Measurements from ENCODE around the gene SMIM23.

Gene SMIM23

DNA sequence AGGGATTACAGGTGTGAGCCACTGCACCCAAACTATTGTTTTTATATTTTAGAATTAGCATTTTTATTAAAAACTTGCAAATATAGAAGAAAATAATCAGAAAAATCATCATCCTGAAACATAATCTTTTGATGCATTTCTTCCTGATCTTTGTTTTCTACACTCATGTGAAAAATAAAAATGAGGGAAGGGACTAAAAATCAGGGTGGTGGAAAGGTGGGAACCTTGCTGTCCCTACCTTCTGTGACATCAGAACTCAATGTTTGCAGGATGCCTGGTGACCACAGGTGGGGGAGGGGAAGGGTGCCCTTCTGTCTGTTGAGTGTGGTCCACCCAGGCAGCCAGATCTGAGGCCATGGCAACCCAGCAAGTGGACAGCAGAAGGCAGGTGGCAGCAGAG is at the start of gene SMIM23:
SMIM23 (plus strand) TSS at position 301 of the 400 bp plus-strand sequence; CDS start at position 356, 55 bp downstream.
- no peak for DNase-seq

DNA sequence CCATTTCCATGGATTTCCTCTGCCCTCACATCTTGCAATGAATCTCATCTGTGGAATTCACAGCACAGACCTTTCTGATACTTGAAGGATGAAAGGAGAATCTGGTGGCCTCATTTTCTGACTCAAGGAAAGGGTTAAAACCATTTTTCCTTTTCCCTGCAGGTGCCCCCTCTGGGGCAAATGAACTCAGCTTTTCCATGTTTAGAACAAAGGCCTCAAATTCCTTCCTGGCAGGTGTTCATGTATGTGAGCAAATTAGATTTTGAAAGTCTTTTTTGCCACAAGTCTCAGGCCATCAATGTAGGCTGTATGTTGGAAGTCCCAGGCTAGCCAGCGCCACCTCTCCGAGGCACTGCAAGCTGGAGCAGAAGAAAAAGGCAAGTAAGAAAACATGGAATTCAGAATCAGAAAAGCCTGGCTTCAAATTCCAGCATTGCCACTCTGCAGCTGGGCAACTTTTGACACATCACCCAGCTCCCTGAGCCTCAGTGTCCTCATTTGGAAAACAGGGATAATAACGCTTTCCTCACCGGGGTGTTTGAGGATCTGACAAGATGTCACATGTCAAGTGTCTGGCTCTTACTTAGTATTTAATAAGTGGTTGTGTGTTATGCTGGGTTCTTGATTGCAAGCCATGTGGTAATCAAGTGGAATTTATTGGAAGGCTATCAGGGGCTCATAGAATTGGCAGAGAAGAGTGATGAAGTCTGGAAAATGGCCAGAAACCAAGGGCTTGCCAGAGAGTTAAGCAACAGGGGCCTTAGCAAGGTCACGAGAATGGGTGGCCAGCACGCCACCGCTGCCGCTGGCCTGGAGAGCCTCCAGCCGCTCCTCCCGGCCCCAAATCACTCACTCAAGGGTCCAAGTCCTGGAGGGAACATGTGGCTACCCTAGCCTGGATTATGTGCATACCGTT is 48.4 kb upstream of the SMIM23 start:
- no peak for DNase-seq

DNA sequence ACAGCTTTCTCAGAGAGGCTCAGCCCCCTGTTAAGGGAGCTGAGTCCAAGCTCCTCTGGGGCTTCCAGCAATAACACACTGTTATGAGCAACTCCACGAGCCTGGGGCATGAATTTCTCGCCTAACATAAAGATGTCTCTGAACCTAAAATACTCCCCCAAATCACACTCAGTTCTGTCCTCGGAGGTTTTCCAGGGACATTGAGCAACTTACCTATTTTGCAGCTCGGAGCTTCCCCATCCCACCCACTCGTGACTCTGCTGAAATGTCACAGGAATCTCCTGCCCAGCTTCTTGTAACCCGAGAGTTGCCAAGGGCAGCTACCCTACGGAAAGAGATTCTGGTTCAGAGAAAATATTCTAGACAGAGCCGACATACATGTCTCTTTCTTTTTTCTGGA is 47.1 kb upstream of the SMIM23 start:
- no peak for DNase-seq

DNA sequence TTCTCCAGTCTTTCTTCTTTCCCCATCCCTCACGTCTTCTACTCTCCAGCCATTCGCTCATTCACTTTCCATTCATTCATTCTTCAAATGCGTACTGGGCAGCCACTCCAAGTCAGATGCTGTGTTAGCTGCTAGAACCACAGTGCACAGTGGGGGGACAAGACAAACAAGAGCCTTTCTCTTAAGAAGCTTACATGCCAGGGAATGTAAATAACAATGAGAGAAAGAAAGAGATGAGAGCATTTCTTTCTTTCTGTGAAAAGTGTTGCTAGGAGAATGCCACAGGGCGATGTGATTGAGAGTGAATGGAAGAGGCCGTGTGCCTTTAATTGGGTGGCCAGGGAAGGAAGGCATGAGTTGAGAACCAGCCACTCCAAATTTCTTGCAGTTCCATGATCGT is 46.3 kb upstream of the SMIM23 start:
- no peak for DNase-seq

DNA sequence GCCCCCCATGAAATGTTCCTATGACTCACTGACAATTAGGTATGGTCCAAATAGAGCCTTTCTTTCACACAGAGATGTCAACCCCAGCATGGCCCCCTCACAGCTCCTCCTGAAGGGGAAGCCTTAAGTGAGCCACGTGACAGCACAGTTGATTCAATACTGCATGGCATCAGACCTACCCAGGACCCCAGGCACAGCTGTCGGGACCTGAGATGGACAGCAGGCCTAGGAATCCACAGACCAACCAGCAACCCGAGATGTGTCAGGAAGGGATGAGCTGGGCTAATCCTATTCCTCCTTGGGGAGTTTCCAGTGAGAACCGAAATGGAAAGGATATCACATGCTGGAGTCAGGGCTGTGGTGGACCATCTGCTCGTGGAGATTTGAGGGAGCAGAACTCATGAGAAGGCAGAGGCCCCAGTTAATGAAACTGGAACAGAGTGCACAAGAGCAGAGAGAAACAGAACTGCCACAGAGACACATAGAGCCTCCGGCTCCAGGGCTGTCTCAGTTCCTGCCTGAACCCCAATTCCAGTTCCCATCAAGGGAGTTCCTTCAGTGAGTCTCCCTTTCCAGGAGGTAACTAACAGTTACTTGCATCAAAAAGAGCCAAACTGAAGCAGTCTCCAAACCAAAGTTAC is 42.1 kb upstream of the SMIM23 start:
- no peak for DNase-seq

DNA sequence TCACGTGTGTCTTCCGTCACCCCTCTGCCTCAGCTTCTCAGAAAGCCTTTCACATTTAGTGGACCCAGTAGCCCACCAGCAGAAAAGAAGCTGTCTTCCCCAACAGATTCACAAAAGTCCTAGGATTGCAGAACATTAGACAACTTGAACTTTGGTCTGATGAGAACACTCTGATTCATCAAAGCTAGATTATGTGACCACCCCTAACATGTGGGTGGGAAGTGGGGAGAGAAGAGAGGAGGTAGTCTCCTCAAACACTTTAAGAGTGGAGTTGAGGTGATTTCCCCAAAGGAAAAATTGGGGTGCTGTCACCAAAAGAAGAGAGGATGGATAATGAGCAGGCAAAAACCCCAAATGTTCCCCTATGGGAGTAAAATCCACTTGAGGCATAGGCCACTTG is 41.4 kb upstream of the SMIM23 start:
- DNase-seq: no peak

DNA sequence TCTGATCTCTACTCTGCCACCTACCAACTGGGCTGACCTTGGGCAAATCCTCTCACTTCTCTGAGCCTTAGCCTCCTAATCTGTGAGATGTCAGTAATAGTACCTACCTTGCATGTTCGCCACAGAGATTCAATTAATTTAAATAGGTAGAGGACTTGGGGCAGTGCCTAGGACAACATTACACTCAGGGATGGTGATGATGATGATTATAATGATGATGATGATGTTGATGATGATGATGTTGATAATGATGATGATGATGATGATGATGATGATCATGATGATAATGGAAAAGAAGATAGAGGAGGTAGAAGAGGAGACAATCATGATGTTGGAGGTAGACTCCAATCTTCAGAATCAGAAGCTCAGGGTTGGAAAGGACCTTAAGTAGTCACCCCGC is 40.7 kb upstream of the SMIM23 start:
- DNase-seq: no peak

DNA sequence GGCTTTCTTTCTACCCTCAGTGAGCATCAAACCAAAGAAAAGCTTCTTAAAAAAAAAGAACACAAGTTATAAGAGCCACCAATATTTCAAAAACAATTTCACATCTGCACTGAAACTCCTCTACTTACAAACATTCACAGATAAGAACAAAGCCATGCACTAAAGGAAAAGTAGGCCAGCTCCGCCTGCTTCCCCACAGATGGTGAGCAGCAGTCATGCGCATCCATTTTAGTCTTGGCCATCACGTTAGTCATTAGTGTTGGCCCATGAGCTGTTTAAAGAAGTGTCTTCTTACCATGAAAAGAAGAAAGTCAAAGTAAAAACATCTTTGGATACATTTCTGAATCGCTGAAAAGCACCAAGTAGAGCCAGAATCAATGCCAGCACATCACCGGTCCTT is 40.0 kb upstream of the SMIM23 start:
- DNase-seq: no peak

DNA sequence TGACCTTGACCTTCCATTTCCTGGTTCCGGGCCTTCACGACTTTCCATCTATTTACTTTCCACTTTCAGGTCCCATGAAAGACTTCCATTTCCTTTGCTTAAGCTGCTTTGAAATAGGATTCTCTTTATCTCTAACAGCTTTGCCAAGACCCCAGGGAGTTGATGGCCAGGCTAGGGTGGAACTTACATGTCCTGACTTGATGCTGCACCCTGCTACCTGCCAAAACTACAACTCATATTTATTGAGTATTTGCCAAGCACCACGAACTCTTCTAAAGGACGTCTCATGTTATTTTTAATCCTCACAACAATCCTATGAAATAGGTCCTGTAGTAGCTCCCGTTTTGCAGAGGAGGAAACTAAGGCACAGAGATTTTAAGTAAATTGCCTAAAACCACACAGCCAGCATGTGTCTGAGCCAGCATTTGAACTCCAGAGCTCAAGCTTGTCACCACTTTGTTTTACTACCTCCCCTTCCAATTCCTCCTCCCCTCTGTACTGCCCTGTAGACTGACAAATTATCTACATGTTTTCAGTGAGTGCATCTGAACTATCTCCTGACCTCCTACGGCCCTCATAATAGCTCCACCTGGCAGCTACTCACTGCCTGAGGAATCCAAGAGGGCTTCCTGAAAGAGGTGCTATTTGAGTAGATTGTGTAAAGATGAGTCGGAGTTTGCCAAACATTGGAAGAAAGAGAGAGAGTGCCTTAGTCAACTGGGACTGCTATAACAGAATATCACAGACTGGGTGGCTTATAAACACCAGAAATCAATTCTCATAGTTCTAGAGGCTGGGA is 38.4 kb upstream of the SMIM23 start:
- no peak for DNase-seq

DNA sequence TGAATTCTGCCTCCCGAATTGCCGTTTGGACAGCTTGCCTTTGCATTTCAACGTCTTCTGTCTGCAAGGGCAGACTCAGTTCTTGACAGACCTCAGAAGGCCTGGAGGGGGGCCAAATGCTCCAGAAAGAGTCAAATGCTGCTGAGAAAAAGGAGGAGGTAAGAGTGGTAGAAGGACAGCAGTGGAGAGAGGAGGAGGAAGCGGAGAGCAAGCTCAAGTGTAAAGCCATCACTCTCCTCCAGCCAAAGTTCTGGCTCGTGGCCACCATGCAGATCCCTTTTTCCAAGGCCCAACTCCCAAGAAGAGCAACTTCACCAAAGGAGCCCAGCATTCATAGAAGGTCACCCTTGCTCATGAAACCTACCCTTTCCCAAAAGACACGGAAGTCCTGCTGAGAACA is 36.9 kb upstream of the SMIM23 start:
- DNase-seq: no peak

DNA sequence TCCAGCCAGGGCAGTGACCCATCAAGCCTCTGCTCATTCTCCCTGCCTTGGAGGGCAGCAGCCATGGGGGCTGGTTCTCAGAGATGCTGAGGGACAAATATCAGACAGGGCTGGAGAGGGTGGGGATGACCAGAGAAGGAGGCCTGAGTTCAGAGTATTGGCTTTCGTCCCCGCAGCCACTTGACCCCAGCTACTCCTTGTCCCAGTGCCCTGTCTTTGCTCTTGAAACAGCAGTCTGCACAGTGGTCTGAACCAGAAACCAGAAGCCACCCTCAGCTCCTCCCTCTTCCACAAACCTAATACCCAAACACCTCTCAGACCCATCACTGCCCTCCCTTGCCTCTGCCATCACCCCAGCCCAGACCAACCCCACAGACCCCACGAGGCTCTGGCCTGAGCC is 36.3 kb upstream of the SMIM23 start:
- no peak for DNase-seq

DNA sequence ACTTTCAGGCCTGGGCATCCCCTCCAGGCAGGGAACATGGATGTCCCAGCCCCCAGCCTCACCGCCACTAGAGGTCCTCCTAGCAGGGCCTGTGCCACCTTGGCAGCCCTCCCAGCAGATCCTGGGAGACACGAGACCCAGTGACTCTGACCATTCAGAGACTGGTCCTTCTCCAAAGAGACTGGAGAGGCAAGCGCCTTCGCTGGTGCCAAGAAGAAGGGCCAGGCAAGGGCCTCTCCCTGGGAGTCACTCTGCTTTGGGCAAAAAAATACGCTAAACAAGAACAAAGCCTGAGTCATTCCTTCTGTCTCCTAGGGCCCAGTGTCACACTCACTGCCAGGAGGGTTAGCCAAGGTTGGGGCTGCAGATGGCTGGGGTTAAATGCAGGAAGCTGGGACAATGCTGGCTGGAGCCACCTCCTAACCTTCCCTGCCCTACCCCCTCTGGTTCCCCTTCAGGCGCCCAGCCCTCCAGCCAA is 35.3 kb upstream of the SMIM23 start:
- DNase-seq: no peak

DNA sequence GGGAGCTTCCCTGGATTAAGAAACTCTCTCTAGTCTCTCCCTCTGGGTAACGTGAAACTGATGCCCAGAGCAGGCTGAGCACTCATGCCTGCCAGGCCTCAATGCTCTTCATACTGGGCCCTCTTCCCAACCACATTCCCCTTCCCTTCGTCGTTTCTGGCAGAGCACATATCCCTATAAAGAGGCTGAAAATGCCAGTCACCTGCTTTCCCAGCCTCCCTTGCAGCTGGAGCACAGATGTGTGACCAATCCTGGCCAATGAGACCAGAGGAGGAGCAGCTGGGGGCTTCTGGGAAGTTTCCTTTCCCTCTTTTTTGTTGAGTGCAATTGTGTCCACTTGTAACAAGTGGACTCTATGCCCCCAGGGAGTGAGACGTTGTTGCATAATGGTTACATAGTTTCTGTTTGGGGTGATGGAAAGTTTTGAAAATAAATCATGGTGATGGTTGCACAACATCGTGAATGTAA is 30.2 kb upstream of the SMIM23 start:
- DNase-seq: no peak

DNA sequence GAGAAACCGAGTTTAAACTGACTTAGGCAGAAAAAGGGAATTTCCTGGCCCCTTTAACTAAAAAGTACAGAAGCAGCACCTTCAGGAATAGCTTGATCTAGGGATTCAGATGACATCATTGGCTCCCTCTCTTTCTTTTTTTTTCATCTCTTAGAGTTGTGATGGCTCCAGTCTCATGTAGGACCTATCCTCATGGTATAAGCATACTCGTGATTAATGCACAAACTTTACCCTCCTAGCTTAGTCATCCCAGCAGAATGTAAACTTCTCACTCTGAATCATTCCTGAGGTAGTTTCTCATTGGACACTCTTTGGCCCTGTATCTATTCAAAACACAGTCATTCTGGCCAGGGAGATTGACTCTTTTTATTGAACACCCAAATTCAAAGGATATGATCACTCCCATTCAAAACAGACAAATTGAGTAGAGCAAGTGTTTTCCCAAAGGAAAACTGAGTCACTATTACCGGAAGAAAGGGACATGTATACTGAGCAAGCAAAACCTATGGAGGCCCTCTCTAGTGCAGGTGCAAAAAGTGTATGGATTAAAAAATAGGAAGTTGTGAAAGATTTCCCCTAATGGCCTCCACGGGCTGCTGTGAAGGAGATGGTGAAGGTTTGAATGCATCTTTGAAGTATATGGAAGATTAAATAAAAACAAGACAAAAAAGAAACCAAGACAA is 27.6 kb upstream of the SMIM23 start:
- DNase-seq: no peak

DNA sequence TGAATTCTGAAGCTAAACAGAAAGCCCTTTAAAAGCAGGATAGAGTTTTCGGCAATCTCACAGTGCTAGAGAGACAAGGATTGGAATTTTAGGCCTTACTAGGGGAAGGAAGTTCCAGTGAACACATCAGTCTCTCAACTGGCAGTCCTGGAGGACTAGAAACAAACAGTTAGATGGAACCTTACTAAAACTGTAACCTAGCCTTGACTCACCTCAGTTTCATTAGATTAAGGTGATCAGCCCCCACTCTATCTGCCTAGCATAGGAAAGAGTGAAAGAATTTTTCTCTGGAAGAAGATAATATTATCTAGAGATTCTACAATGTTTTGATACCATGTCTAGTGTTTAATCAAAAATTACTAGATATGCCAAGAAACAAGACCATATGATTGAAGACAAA is 25.8 kb upstream of the SMIM23 start:
- DNase-seq: no peak

DNA sequence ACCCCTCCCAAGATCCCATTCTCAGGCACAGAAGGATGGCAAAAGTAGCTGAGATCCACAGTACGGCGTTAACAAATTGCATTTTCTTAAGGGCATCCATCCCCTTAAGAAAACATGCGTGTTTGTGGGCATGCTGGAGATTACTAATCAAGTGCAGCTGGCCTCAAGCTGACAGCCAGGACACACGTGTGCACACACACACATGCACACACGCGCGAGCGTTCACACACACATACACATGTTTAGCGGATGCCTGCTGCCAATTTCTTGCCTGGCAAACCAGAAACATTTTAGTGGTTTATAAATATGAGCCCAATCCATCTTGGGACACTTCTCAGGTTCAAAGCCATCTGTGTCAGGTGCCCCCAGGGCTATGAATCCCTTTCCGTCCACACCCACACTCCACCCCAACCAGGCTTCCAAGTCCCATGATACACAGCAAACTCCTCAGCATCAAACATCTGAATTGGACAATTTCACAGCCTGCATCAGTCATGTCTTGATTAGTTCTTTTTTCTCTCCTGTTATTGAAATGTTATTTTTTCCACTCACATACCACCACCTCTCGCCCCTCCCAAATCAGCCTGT is 23.5 kb upstream of the SMIM23 start:
- DNase-seq: no peak

DNA sequence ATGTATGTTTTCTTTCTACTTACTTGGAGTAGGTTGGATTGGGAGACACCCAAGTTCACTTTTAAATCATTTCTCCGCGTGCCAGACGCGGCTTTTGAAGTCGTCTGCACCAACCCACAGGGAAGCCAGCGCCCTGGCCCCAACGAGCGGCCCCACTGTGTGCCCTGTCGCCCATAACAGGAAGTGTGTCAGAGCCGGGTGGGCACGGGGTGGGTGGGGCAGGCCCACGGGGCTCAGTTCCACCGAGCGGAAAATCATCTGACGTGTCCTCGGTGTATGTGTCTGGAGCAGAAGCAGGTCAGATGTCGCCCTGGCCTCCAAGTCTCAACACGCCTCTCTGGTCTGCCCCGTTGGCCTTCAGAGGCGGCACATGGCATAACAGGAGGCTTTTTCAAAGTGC is 22.7 kb upstream of the SMIM23 start:
- DNase-seq: no peak

DNA sequence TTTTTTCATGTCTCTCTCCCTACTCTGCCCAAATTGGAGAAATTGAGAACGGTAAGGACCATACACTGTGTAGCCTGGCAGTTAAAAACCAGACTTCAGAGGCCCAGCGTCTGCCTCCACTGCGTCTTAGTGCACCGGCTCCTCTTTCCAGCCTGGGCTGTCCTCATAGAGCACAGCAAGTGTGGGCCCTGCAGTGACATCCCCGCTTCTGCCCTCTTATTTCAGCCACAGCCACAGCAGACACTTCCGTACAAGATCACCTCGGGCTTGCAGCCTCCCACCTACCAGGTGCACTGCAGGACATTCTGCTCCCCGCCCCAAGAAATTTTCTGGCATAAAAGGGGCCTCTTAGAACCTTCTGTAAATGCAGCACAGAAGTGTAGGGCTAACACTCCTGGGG is 21.4 kb upstream of the SMIM23 start:
- no peak for DNase-seq

DNA sequence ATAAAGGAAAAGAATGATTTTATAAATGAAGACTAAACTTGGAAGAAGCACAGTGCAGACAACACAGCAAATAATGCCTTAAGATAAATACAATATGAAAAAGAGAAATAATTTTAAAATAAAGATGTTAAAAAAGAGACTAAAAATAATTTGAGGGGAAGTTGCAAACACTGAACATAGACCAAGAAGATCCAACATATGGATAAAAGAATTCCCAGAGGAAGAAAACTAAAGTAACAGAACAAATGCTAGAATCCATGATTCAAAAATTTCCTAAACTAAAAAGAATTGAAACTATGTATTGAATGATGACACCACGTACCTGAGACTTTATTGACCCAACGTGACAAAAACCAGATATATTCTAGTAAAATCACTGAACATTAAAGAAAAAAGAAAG is 18.7 kb upstream of the SMIM23 start:
- no peak for DNase-seq

DNA sequence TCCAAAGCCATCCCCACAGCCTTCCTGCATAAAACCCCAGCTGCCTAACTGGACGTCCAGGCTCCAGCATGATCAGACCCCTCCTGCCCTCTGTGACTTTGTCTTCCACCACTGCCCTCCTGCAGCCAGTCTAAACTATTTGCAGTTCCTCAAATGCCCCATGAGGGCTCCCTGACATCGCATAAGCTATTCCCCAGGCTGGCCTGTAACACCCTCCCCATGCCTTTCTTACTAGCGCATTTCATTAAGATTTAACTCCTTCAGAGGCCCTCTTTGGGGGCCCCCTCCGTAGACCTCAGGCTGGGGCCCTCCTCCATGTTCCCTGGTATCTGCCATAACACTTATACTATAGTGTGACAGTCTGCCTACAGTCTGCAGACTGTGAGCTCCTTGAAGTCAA is 15.5 kb upstream of the SMIM23 start:
- DNase-seq: no peak

DNA sequence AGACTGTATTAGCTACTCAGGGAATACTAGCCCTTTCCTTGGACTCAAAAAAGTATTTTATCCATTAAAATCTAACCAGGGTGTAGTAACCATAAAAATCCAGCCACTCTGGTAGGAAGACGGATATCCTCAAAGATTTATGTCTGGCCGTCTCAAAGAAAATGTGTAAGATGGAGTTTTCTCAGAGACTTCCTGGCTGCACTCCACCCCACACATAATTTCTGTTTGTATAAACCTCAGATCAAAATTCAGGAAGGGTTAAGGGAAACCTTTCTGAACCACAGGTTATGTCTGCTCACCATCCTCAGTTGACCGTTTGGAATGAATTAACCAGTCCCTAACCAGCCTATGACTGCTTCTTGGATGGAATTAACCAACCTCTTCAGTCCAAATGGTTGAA is 13.8 kb upstream of the SMIM23 start:
- DNase-seq: no peak

DNA sequence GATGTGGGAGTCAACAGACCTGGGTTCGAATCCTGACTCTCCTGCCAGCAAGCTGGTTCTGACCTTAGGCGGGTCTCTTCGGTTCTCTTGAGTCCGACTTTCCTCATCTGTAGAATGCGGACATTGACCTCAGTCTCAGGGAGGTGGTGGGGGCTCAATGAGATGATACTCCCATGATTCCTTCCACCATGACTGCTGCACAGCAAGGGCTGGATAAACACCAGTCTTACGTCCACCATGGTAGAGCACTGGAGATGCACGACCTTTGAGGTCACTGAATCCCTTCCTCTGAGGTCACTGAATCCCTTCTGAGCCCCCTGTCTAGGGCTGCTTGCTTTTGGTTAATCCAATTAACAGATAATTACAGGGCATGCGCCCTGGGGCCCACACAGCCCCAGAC is 12.5 kb upstream of the SMIM23 start:
- DNase-seq: no peak

All from activated naive CD4-positive, alpha-beta T cell treated with Interleukin-2 at 50 U/mL for 16 hours (primary cell).